GM12864 (cell line): ENCODE data around the gene FILIP1L.

ENCODE experiments used
- DNase-seq: peaks from one replicate; pipeline ENCODE4 v3.0.0-alpha.2; 2011; ENCODE audit warnings: low read depth
- H3K4me3 ChIP-seq: 2 replicates; pipeline ENCODE4 v1.5.1; 2011; ENCODE audit warnings: mild to moderate bottlenecking, low read depth, low read length, control low read depth
- TF ChIP-seq, protein P1 (sequence below): IDR thresholded peaks from 2 replicates; pipeline ENCODE4 v1.5.1; 2011; ENCODE audit warnings: low read depth, mild to moderate bottlenecking, moderate library complexity, low read length, control low read depth, inconsistent platforms; ENCODE audit errors: missing control alignments

The FILIP1L gene

GRCh38 chr3:100027321-100027720 is 87.0 kb downstream of the FILIP1L start:
- no peak for DNase-seq
- no peak overlapping the region for H3K4me3 ChIP-seq
- TF ChIP-seq, protein P1, sequence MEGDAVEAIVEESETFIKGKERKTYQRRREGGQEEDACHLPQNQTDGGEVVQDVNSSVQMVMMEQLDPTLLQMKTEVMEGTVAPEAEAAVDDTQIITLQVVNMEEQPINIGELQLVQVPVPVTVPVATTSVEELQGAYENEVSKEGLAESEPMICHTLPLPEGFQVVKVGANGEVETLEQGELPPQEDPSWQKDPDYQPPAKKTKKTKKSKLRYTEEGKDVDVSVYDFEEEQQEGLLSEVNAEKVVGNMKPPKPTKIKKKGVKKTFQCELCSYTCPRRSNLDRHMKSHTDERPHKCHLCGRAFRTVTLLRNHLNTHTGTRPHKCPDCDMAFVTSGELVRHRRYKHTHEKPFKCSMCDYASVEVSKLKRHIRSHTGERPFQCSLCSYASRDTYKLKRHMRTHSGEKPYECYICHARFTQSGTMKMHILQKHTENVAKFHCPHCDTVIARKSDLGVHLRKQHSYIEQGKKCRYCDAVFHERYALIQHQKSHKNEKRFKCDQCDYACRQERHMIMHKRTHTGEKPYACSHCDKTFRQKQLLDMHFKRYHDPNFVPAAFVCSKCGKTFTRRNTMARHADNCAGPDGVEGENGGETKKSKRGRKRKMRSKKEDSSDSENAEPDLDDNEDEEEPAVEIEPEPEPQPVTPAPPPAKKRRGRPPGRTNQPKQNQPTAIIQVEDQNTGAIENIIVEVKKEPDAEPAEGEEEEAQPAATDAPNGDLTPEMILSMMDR = no peak

DNA sequence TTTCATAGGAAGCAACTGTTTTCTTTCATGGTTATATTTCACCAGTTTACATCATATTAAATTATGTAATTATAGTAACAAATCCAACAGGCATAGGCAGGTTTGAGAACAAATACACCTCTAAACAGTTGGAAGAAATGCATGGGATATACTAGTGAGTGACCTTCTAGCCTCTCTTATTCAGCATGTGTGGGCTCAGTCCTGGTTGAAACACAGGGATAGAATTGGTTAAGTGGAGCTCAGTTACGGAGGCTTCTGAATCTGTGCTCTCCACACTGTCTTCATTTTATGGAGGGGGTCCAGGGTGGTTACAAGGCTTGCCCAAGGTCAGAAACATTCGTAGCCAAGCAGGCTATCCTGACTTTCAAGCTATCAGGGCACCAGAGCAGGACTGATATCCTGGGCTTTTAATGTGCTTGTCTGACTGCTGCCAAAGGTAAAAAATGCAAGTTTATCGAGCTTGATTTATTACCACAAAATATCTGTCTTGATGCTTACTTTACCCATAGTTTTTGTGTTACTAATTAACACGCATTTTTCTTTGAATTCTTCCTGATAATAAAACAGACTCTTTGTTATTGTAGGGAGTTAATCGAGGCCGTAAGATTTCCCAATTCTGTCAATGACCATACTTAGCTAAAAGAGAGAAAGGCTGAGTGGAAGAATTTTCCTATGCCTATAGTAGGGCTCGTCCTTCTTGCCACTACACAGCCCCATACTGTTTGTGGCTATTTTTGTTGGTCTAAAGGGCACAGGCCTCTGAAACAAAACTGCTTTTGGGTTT is 89.6 kb downstream of the FILIP1L start:
- no peak overlapping the region for H3K4me3 ChIP-seq
- no peak for DNase-seq
- TF ChIP-seq, protein P1 = no peak

GRCh38 chr3:100023595-100023994 is 90.7 kb downstream of the FILIP1L start:
- DNase-seq = no peak
- TF ChIP-seq, protein P1 = no peak
- no peak overlapping the region for H3K4me3 ChIP-seq

GRCh38 chr3:100023150-100023549 is 91.2 kb downstream of the FILIP1L start:
- H3K4me3 ChIP-seq = no peak overlapping the region
- DNase-seq = no peak
- TF ChIP-seq, protein P1 = no peak

GRCh38 chr3:100022506-100022905 is 91.8 kb downstream of the FILIP1L start:
- DNase-seq = no peak
- TF ChIP-seq, protein P1 = no peak
- H3K4me3 ChIP-seq = no peak overlapping the region

DNA sequence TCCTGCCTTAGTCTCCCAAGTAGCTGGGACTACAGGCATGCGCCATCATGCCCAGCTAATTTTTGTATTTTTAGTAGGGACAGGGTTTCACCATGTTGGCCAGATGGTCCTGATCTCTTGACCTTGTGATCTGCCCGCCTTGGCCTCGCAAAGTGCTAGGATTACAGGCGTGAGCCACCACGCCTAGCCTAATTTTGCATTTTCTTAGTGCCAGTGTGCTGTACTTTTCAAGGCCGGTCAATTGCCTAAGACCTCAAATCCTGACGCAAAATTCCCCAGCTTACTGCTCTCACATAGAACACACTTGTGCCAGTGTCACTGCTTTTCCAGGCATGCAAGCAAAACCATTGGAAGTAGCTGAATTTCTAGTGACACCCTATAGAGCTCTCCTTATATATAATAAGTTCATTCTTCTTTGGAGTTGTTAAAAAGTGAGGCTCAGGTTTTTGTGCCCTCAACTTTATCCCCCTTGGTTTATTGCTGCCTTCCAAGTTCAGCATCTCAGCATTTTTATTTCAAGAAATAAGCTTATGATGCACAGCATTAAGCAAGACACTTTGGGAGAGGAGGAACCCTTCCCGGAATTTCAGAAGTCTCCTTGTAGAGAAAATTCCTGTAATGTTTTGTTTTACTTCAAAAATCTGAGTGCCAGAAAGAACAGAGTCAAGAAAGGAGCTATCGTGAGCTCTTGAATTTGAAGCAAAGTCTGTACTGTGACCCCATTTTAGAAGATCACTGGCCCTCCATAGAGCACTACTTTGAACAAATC is 93.2 kb downstream of the FILIP1L start:
- DNase-seq = no peak
- TF ChIP-seq, protein P1 = no peak
- H3K4me3 ChIP-seq = no peak overlapping the region
